TTC549 (cell line): ENCODE results near the gene RTL1.

Experiments used
- FAIRE-seq: peaks from 2 replicates; lab custom pipeline; 2012; peaks lifted over from hg19 to GRCh38; lab: Jason Lieb, UNC

Gene RTL1

DNA sequence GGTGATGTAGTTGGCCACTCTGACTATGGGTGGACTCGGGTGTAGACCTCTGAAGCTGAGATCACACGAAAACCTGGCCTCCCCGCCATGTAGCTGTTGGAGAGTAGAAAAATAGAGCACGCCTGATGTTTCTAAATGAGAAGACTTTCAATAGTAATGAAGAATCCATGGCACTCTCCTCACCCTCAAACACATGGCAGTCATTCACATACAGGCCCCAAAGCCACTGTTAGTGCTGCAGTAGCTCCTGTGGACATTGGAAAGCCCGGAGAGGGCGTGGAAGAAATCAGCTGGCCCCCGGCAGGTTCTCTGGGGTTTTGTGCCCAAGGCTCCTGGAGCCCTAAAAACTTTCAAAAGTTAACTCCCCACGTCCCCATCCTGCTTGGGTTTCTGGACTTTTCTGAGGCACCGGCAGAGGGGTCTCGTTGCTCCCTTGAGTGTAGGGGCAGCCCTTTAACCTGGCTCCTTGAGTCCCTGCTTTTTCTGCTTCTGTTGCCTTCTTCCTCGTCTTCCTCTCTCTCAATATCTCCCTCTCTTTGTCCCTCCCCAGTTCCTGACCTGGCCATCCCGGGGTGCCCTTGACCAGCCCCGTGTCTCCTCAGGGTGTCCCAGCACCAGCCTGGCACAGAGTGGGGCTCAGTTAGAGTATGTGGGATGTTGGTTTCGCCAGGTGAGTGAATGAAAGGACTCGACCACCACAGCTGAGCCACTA, 69.3 kb downstream of the RTL1 start:
- no peak for FAIRE-seq

DNA sequence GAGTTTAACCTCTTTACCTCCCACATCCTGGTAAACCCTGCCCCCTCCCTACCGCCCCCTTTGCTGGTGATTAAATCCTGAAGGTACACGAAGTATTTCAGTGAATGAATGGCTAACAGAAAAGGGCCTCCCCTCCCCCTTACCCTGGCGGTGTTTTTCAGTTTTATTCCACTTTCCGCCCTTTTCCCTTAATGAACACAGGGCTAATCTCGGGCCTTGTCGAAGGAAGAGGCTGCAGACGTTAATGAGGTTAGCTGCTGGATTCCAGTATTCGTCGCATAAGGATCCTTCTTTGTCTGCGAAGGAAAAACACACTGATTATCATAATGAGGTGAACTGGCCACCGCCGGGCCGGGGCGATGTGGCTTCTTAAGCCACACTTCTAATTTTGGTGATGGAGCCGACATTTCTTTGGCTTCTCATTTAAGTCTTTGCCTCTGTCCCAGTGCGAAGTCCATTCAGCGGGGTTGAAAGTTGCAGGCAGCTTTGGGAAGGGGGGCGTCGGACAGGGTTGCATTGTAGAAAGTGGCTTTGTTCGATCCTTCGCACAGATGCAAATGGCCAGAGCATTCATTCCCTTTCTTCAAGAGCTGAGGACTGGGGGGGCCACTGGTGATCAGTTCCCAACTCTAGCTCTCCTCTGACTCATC, 71.1 kb downstream of the RTL1 start:
- no peak for FAIRE-seq

DNA sequence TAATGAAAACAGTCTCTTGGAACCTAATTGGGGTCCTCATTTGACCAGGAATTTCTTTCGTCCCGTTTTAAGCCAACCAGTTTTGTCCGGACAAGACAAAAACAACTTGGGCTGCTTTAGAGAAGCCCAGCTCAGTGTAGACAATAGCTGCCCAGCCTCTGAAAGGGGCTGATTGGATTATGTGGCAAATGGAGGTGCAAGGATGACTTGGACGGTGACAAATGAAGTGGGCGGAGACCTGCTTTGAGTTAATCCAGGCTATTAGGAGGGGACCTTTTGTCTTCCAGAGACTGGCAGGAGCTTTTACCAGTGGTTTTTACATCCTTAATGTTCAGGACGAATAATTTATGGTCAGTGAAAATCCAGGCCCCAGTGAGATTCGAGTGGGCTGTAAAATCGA, 72.8 kb downstream of the RTL1 start:
- no peak for FAIRE-seq
